ENCODE data around the gene RACK1.
"Not testable (repeated sequence)": the region's sequence is repeated elsewhere in the genome, so short reads cannot be mapped to it uniquely, and the experiment has no call there.

The RACK1 gene

GRCh38 chr5:181215997-181216989 lies 27.4 kb downstream of the RACK1 start:
- peak overlapping the region; percentile 29 for H3K9ac ChIP-seq (ENCODE audit: low read length)
- H3K79me1 ChIP-seq (replicated peaks; ENCODE audit: low read length, poor library complexity, severe bottlenecking): no peaks in the 10 kb centered on the region
- 80% methylated on average over 40 of the region's 44 CpGs for WGBS

GRCh38 chr5:181214249-181214648 lies 29.5 kb downstream of the RACK1 start:
- not testable (repeated sequence) for H2BK5ac ChIP-seq (ENCODE audit: low read depth, low read length, poor library complexity, severe bottlenecking)
- WGBS: 90% methylated on average over 10 of the region's 10 CpGs

More at GRCh38 chr5:181215997-181216989, 27.4 kb downstream of the RACK1 start:
- Histone ChIP-seq H4K8ac (ENCODE audit: low read length) (no peak overlapping the region), H3K14ac (ENCODE audit: low read length in 2 of 2) (no peak overlapping the region), H3K27me3 (ENCODE audit: control insufficient read depth in 1 of 2, insufficient read depth in 1 of 2, low read length in 2 of 2) (peaks cover 0 to 10% of the 10 kb centered on the region in 2 experiments), H3K4me1 (ENCODE audit: control insufficient read depth, insufficient read depth, low read depth, low read length) (peaks cover 12% of the 10 kb centered on the region), H3K23ac (ENCODE audit: low read length in 2 of 2) (no peak overlapping the region), H3K18ac (ENCODE audit: low read depth in 1 of 2, low read length in 2 of 2) (no peak overlapping the region), H2BK5ac (ENCODE audit: low read depth, low read length, poor library complexity, severe bottlenecking) (no peak overlapping the region), H2BK15ac (ENCODE audit: low read depth, poor library complexity, severe bottlenecking) (no peak overlapping the region), H2BK120ac (ENCODE audit: low read depth, low read length) (no peak overlapping the region), H3K9me3 (ENCODE audit: control insufficient read depth, low read length) (no peaks in the 10 kb centered on the region), H3K4ac (ENCODE audit: low read depth in 1 of 2, low read length in 2 of 2) (no peak overlapping the region), H3K4me3 (ENCODE audit: insufficient read depth in 1 of 2, low read depth in 1 of 2, low read length in 2 of 2) (peak overlapping the region in 1 of 2 experiments; percentile 73), H3K27ac (ENCODE audit: low read length, poor library complexity, severe bottlenecking) (no peak overlapping the region), H4K91ac (ENCODE audit: low read length) (no peak overlapping the region), H2AK5ac (ENCODE audit: low read length, severe bottlenecking) (no peak overlapping the region), H3K36me3 (ENCODE audit: control insufficient read depth in 1 of 2, insufficient read depth in 2 of 2, low read depth in 1 of 2, low read length in 2 of 2) (no peaks in the 10 kb centered on the region), H2BK12ac (ENCODE audit: low read length in 2 of 2) (no peak overlapping the region), H3K4me2 (ENCODE audit: low read length, poor library complexity, severe bottlenecking) (peak overlapping the region; percentile 42), H2AFZ (ENCODE audit: low read depth, low read length) (no peak overlapping the region)
- DNase-seq: no peak

GRCh38 chr5:181212934-181213333 lies 30.8 kb downstream of the RACK1 start:
- no peak for DNase-seq
- Histone ChIP-seq H3K4ac (ENCODE audit: low read depth in 1 of 2, low read length in 2 of 2) (no peak overlapping the region), H3K4me2 (ENCODE audit: low read length, poor library complexity, severe bottlenecking) (no peak overlapping the region), H3K9me3 (ENCODE audit: control insufficient read depth, low read length) (no peaks in the 10 kb centered on the region), H2AFZ (ENCODE audit: low read depth, low read length) (no peak overlapping the region), H3K4me3 (ENCODE audit: insufficient read depth in 1 of 2, low read depth in 1 of 2, low read length in 2 of 2) (no peak overlapping the region), H2AK5ac (ENCODE audit: low read length, severe bottlenecking) (no peak overlapping the region), H3K23ac (ENCODE audit: low read length in 2 of 2) (no peak overlapping the region), H3K36me3 (ENCODE audit: control insufficient read depth in 1 of 2, insufficient read depth in 2 of 2, low read depth in 1 of 2, low read length in 2 of 2) (no peaks in the 10 kb centered on the region), H3K79me1 (replicated peaks; ENCODE audit: low read length, poor library complexity, severe bottlenecking) (no peaks in the 10 kb centered on the region), H2BK12ac (ENCODE audit: low read length in 2 of 2) (no peak overlapping the region), H3K4me1 (ENCODE audit: control insufficient read depth, insufficient read depth, low read depth, low read length) (peaks cover 12% of the 10 kb centered on the region), H3K14ac (ENCODE audit: low read length in 2 of 2) (no peak overlapping the region), H2BK15ac (ENCODE audit: low read depth, poor library complexity, severe bottlenecking) (no peak overlapping the region), H2BK5ac (ENCODE audit: low read depth, low read length, poor library complexity, severe bottlenecking) (no peak overlapping the region), H4K91ac (ENCODE audit: low read length) (no peak overlapping the region), H3K18ac (ENCODE audit: low read depth in 1 of 2, low read length in 2 of 2) (no peak overlapping the region), H4K8ac (ENCODE audit: low read length) (no peak overlapping the region), H3K27ac (ENCODE audit: low read length, poor library complexity, severe bottlenecking) (no peak overlapping the region), H3K9ac (ENCODE audit: low read length) (no peak overlapping the region), H3K27me3 (ENCODE audit: control insufficient read depth in 1 of 2, insufficient read depth in 1 of 2, low read length in 2 of 2) (peaks cover 0 to 10% of the 10 kb centered on the region in 2 experiments), H2BK120ac (ENCODE audit: low read depth, low read length) (no peak overlapping the region)
- 56% methylated on average over 2 of the region's 2 CpGs for WGBS

More at GRCh38 chr5:181214249-181214648, 29.5 kb downstream of the RACK1 start:
- H3K14ac ChIP-seq (ENCODE audit: low read length in 2 of 2); H2AK5ac ChIP-seq (ENCODE audit: low read length, severe bottlenecking); H3K23ac ChIP-seq (ENCODE audit: low read length in 2 of 2); H3K4me2 ChIP-seq (ENCODE audit: low read length, poor library complexity, severe bottlenecking); H3K9ac ChIP-seq (ENCODE audit: low read length); H4K8ac ChIP-seq (ENCODE audit: low read length); H3K4ac ChIP-seq (ENCODE audit: low read depth in 1 of 2, low read length in 2 of 2); H2BK12ac ChIP-seq (ENCODE audit: low read length in 2 of 2); H3K4me3 ChIP-seq (ENCODE audit: insufficient read depth in 1 of 2, low read depth in 1 of 2, low read length in 2 of 2); H3K27ac ChIP-seq (ENCODE audit: low read length, poor library complexity, severe bottlenecking); H4K91ac ChIP-seq (ENCODE audit: low read length); DNase-seq; H2BK15ac ChIP-seq (ENCODE audit: low read depth, poor library complexity, severe bottlenecking); H2BK120ac ChIP-seq (ENCODE audit: low read depth, low read length); H3K36me3 ChIP-seq (ENCODE audit: control insufficient read depth in 1 of 2, insufficient read depth in 2 of 2, low read depth in 1 of 2, low read length in 2 of 2); H2AFZ ChIP-seq (ENCODE audit: low read depth, low read length); H3K18ac ChIP-seq (ENCODE audit: low read depth in 1 of 2, low read length in 2 of 2); H3K9me3 ChIP-seq (ENCODE audit: control insufficient read depth, low read length); H3K79me1 ChIP-seq (replicated peaks; ENCODE audit: low read length, poor library complexity, severe bottlenecking): not testable (repeated sequence)
- H3K4me1 ChIP-seq (ENCODE audit: control insufficient read depth, insufficient read depth, low read depth, low read length): peaks cover 12% of the 10 kb centered on the region
- peaks cover 0 to 10% of the 10 kb centered on the region in 2 experiments for H3K27me3 ChIP-seq (ENCODE audit: control insufficient read depth in 1 of 2, insufficient read depth in 1 of 2, low read length in 2 of 2)

- Histone ChIP-seq H2AFZ (ENCODE audit: low read depth, low read length) (no peak overlapping the region), H2AK5ac (ENCODE audit: low read length, severe bottlenecking) (no peak overlapping the region), H2BK5ac (ENCODE audit: low read depth, low read length, poor library complexity, severe bottlenecking) (no peak overlapping the region), H4K91ac (ENCODE audit: low read length) (no peak overlapping the region), H3K14ac (ENCODE audit: low read length in 2 of 2) (peak overlapping the region in 1 of 2 experiments; percentile 41), H4K8ac (ENCODE audit: low read length) (no peak overlapping the region), H2BK120ac (ENCODE audit: low read depth, low read length) (no peak overlapping the region), H2BK12ac (ENCODE audit: low read length in 2 of 2) (no peak overlapping the region), H3K23ac (ENCODE audit: low read length in 2 of 2) (no peak overlapping the region), H3K18ac (ENCODE audit: low read depth in 1 of 2, low read length in 2 of 2) (no peak overlapping the region), H3K4ac (ENCODE audit: low read depth in 1 of 2, low read length in 2 of 2) (no peak overlapping the region), H3K27ac (ENCODE audit: low read length, poor library complexity, severe bottlenecking) (no peak overlapping the region), H3K4me2 (ENCODE audit: low read length, poor library complexity, severe bottlenecking) (no peak overlapping the region), H3K9me3 (ENCODE audit: control insufficient read depth, low read length) (no peaks in the 10 kb centered on the region), H3K79me1 (replicated peaks; ENCODE audit: low read length, poor library complexity, severe bottlenecking) (no peaks in the 10 kb centered on the region), H3K4me1 (ENCODE audit: control insufficient read depth, insufficient read depth, low read depth, low read length) (peaks cover 7% of the 10 kb centered on the region), H2BK15ac (ENCODE audit: low read depth, poor library complexity, severe bottlenecking) (no peak overlapping the region), H3K36me3 (ENCODE audit: control insufficient read depth in 1 of 2, insufficient read depth in 2 of 2, low read depth in 1 of 2, low read length in 2 of 2) (no peaks in the 10 kb centered on the region), H3K27me3 (ENCODE audit: control insufficient read depth in 1 of 2, insufficient read depth in 1 of 2, low read length in 2 of 2) (peaks cover 0 to 10% of the 10 kb centered on the region in 2 experiments), H3K4me3 (ENCODE audit: insufficient read depth in 1 of 2, low read depth in 1 of 2, low read length in 2 of 2) (no peak overlapping the region), H3K9ac (ENCODE audit: low read length) (no peak overlapping the region)
- WGBS: 93% methylated on average over 6 of the region's 6 CpGs
- no peak for DNase-seq
Measured at GRCh38 chr5:181212080-181212479, 31.6 kb downstream of the RACK1 start.

Data from mesenchymal stem cell (in vitro differentiated cells and primary cell).